ENCODE results near the gene HEG1.

HEG1 gene

DNA sequence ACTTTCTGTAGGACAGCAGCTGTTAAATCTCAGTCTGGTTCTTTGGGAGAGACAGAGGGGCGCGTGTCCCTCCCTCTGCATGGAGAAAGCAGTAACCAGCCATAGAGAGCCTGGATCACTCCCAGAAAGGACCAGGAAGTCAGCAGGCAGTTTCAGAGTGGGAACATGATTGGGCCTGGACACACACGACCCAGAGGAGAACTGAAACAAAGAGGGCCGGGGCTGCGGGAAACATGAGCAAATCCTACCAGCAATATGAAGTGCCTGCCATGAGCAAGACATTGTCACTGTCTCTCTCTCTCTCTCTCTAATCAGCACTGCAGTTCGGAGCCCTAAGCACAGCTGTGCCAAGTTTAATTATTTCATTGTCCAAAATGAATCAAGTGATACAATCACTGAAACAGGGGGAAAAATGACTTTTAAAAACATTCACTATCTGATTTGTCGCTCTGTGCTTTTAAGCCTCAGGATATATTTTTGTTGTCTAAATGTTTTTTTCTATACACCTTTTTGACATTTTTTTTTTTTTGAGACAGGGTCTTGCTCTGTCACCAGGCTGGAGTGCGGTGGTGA, 138.9 kb downstream of the HEG1 start (continued):
- TF ChIP-seq ZNF8 (CRISPR knock-in tag; IDR thresholded peaks at IDR 0.05) (no peak), ZNF70 (CRISPR knock-in tag; IDR thresholded peaks at IDR 0.05) (no peak), CSDC2 (CRISPR knock-in tag; IDR thresholded peaks at IDR 0.05) (no peak), ZNF565 (CRISPR knock-in tag; conservative IDR thresholded peaks at IDR 0.05; ENCODE audit: low read depth) (no peak)

All from SK-N-SH treated with all-trans-retinoic acid at 6 μM for 48 hours (cell line).